ENCODE data around the gene TNPO1. TPM values are rescaled to one million over a fixed set of nuclear protein-coding genes. Genes with fewer than 3 reads are reported as not detected.

TNPO1 gene
- total and polyA plus RNA-seq, 2 of the 8 experiments (the other 6 are each of a cell fraction or from before 2014, with no cell fraction given) = 38.5 to 211 TPM

DNA sequence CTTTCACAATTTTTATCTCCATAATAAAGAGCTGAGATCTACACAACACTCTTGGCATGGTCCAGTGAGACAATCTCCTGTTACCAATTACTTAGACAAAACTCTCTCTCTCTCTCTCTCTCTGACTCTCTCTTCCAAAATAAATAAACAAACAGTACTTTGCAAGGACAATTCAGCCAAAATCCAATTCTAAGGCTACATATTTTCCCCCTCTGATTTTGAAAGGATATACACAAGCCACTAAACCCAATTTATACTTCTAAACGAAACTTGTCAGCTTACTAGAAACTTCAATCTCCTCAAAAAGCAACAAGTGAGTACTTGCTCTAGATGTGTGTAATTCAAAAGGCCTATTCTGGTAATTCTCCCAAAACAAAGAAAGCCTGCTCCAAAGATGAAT lies 26.3 kb upstream of the TNPO1 start:
- H3K4me3 ChIP-seq (ENCODE audit: extremely low read depth in 1 of 4, insufficient read depth in 2 of 4, low read depth in 3 of 4, low read length in 4 of 4) = no peak overlapping the region
- no peaks in the 10 kb centered on the region for H3K79me1 ChIP-seq (ENCODE audit: low read depth, low read length)
- no peaks in the 10 kb centered on the region for H3K23me2 ChIP-seq (ENCODE audit: low read depth, low read length)
- H4K8ac ChIP-seq (ENCODE audit: extremely low read depth, insufficient read depth, low read length) = no peak overlapping the region
- no peak for DNase-seq (ENCODE audit: low read depth in 1 of 2, low spot score in 2 of 2)
- H3K4me1 ChIP-seq (replicated peaks in 1 of 4; ENCODE audit: control insufficient read depth in 3 of 4, insufficient read depth in 4 of 4, low read length in 3 of 4) = peaks cover 0 to 4% (median under 1%) of the 10 kb centered on the region in 4 experiments; a peak in 1 of 7 replicates
- no peak overlapping the region for H4K91ac ChIP-seq (replicated peaks; ENCODE audit: insufficient read length, low read length)
- no peak overlapping the region for H2BK15ac ChIP-seq (ENCODE audit: low read length)
- WGBS, 2 experiments (ENCODE audit: extremely low coverage in 1 of 2, insufficient coverage in 1 of 2, insufficient read length in 1 of 2, insufficient replicate concordance in 2 of 2, low coverage in 1 of 2, low lambda C conversion rate in 2 of 2, missing lambda C conversion rate in 1 of 2) = 75% methylated on average over 1 of the region's 1 CpG; no CpG with 5 or more reads in 1 of the 2 experiments
- no peaks in the 10 kb centered on the region for H4K20me1 ChIP-seq (replicated peaks in 1 of 2; ENCODE audit: control insufficient read depth in 1 of 2, insufficient read depth in 2 of 2, low read length in 2 of 2)
- TF ChIP-seq CREB1 (IDR thresholded peaks at IDR 0.05) (no peak), TCF12 (IDR thresholded peaks at IDR 0.05; ENCODE audit: low read depth, low read length) (no peak)
- H3K56ac ChIP-seq (replicated peaks; ENCODE audit: insufficient read length, low read depth, low read length) = no peak overlapping the region
- H3K27me3 ChIP-seq (replicated peaks in 1 of 4; ENCODE audit: control insufficient read depth in 3 of 4, extremely low read depth in 1 of 4, insufficient read depth in 3 of 4, low read length in 3 of 4) = no peaks in the 10 kb centered on the region
- H3K4ac ChIP-seq (replicated peaks; ENCODE audit: insufficient read length, low read depth, low read length) = no peak overlapping the region
- H3K36me3 ChIP-seq (ENCODE audit: control insufficient read depth in 2 of 4, insufficient read depth in 4 of 4, low read length in 3 of 4) = no peaks in the 10 kb centered on the region
- POLR2A ChIA-PET (ENCODE audit: partially characterized antibody) = interaction anchor here (1.3 kb wide), 1 partner anchor 59 kb away, joined by 3 read pairs; no protein-coding TSS in a partner anchor
- no peak overlapping the region for H2BK20ac ChIP-seq (ENCODE audit: low read length)
- CTCF ChIA-PET (ENCODE audit: partially characterized antibody) = interaction anchor here (1.4 kb wide), 1 partner anchor 29 kb away, joined by 4 read pairs; no protein-coding TSS in a partner anchor
- no peak overlapping the region for H3K14ac ChIP-seq (ENCODE audit: insufficient read length)
- H2BK5ac ChIP-seq (ENCODE audit: low read depth, low read length) = no peak overlapping the region
- FAIRE-seq = no peak
- no peak overlapping the region for H3K4me2 ChIP-seq (ENCODE audit: insufficient read depth in 1 of 2, low read depth in 2 of 2, low read length in 2 of 2)
- H3K9me3 ChIP-seq (ENCODE audit: insufficient read depth in 2 of 2, low read depth in 1 of 2, low read length in 1 of 2) = no peaks in the 10 kb centered on the region
- H2BK12ac ChIP-seq (ENCODE audit: low read depth, low read length) = no peak overlapping the region
- H3K18ac ChIP-seq (ENCODE audit: extremely low read depth, low read length) = no peak overlapping the region
- H3K27ac ChIP-seq (ENCODE audit: low read depth, low read length) = no peak overlapping the region
- no peak overlapping the region for H3K9ac ChIP-seq (replicated peaks in 1 of 4; ENCODE audit: extremely low read depth in 1 of 4, low read depth in 3 of 4, low read length in 3 of 4)
- no peak overlapping the region for H4K5ac ChIP-seq (ENCODE audit: insufficient read length, low read depth, low read length)
- H3K23ac ChIP-seq (ENCODE audit: insufficient read length) = no peak overlapping the region
- H2AFZ ChIP-seq (ENCODE audit: low read length) = no peak overlapping the region
- no peak overlapping the region for H2BK120ac ChIP-seq (replicated peaks; ENCODE audit: low read depth, low read length)
- H3K79me2 ChIP-seq (ENCODE audit: control insufficient read depth in 1 of 2, insufficient read depth in 2 of 2, low read length in 2 of 2) = no peaks in the 10 kb centered on the region
- H2AK5ac ChIP-seq (ENCODE audit: low read depth, low read length) = no peak overlapping the region

Data from H1 (cell line).